Embryonic facial prominence (tissue), 1 donor: ENCODE data around the gene PHIP.

Experiments used
- DNase-seq: peaks from one replicate; pipeline ENCODE4 v3.0.0-alpha.2; 2016; ENCODE audit errors: extremely low spot score

PHIP gene

DNA sequence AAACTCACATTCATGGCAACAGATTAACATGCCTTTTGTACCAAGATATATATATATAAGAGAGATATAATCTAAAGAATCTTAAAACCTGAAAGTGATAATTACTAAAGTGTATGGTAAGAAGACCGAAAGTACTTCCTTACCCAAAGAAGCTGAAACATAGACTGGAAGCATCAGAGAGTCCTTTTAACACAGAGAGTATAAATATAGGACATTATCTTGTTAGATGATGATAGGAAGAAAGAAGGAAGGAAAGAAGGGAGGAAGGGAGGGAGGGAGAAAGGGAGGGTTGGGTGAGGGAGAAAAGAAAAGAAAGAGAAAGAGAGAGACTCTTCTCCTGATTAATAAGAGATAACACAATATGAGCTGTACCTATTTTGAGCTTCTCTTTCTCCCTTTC is 68.2 kb downstream of the PHIP start:
- DNase-seq = no peak

DNA sequence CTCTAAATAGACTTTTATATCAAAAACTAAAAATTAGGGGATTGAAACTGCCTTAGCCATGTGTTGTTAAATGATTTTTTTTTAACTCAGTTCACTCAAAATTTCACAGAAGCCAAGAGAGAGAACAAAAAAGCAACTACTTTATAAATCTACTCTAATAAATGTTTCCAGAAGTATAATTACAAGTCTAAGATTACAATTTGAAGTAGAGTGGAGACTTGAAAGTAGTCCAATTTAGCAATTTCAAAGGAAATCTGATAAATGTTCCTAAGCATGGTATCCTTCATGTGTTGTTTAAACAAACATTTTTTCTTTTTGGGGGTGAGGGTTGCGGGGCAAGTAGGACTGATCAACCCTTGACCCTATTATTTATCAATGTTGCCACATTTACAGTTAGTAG is 72.6 kb downstream of the PHIP start:
- DNase-seq = no peak

DNA sequence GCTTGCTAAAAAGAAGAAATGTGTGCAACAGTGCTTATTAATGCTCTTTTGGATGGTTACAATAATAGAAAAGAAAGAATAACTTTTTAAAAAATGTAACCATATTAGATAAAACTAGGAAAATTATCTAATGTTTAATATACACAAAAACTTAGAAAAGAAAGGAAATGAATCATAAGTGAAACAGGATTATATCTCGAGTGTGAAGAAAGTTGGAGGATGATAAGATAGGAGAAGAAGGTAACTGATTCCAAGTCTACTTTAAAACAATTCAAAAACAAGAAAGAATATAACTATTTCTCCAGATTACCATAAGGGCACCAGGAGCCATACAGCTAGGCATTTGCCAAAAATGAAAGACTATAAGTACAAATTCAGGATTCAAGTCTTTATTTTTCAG is 73.0 kb downstream of the PHIP start:
- no peak for DNase-seq

DNA sequence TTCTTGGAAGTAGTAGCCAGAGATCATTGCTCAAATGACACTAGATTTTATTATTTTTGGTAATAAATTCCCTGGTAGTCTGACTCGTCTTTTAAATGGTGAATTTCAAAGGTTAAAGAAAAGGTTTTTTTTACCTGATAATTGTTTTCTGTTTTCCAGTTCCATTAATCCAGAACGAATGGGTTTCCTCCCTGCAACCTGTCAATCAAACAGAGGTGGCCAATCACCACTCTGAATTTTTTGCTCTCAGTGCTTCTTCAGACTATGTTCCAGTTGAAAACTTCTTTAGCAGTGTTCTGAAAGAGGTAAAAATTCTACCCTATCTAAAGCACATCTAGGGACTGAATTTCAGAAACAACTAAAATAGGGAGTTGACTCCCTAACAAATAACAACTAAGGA is 73.8 kb downstream of the PHIP start:
- no peak for DNase-seq

DNA sequence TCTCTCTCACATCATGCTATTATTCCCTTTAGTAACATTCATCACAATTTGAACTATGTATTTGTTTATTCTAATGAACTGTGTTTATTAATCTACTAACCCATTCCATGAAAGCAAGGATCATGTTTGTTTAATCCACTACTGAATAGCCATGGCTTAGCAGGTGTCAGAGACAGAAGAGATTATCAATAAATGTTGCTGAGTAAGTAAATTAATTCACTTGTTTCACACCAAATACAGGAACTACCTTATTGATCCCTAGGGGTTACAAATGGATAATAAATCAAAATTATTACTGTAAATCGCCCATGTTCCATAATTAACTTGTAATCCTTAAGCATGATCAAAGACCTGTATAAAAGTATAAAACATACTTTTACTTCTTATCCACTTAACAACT is 76.6 kb downstream of the PHIP start:
- no peak for DNase-seq

DNA sequence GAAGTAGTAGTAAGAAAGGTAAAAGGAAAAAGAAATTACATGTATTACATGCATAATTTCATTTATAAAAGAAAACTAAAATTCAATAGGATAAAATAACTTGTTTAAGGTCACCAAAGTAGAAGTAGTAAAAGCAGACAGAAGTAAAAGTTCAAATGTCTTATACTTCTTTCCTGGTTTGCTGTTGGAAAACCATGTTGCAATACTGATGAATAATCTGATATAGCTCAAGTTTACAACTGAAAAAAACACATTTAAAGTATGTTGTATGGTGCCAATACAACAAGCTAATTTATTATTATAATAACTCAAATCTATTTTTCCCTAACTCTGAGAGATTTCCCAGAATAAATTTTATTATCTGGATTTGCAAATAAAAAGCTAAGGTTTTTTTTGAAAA is 78.3 kb downstream of the PHIP start:
- no peak for DNase-seq

DNA sequence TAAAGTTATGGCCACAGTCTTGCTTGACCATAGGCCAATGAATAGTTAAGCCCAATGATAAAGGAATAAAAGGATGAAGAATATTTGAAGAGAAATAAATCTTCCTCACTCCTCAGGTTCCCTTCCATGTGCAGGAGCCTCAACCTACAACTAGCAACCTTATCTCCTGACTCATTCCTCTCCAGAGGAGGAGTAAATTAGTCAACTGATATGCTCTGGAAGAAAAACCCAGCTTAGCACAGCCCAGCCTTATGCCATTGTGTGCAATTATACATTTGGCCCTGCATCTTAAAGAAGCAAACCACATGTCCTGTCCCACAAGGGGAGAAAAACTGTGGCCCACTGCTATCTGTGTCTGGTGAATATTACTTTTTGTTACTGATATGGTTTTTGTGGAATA is 82.1 kb downstream of the PHIP start:
- DNase-seq = no peak

DNA sequence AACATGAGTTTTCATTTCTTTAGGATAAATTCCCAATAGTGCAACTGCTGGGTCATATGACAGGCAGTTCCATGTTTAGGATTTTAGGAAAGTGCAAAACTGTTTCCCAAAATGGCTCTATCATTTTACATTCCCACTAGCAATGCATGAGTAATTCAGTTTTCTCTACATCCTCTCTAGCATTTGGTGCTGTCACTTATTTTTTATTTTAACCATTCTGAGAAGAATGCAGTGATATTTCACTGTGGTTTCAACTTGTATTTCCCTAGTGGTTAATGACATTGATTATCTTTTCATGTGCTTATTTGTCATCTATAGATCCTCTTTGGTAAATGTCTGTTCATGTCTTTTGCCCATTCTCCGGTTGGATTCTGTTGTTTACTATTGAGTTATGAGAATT is 82.7 kb downstream of the PHIP start:
- no peak for DNase-seq

DNA sequence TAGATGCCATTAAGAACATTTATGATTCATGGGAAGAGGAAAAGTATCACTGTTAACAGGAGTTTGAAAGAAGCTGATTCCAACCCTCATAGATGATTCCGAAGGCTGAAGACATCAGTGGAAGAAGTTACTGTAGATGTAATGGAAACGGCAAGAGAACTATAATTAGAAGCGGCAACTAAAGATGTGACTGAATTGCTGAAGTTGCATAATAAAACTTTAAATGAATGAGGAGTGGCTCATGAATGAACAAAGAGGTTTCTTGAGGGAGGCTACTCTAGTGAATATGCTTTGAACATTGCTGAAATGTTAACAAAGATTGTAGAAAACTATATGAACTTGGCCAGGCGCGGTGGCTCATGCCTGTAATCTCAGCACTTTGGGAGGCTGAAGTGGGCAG is 84.1 kb downstream of the PHIP start:
- no peak for DNase-seq

DNA sequence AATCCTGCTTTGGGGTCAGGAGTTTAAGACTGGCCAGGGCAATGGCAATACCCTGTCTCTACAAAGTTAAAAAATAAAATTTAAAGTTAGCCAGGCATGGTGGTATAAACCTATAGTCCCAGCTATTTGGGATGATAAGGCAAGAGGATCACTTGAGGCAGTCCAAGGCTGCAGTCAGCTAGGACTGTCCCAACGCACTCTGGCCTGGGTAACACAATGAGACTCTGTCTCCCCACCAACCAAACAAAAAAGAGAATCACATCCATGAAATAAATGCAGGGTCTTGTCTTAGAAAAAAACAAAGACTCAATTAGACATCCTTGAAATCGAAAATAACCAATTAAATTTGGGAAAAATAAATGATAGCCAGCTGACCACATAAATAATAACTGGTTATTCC is 88.9 kb downstream of the PHIP start:
- no peak for DNase-seq

DNA sequence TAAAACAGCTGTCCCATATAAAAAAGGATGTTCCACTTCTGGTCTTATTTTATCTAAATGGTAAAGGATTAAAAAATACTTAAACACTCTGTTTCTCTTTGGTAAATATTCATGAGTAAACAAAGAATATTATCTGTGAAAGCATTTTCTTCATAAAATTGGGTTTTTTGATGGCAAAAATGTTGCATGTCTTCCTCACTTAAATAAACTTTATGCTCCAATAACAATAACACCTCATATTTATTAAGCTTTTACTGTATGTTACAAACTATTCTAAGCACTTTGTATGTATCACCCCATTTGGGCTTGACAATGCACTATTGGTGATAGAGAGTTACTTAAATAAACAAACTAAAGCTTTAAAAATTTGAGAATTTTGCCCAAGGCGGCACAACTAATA is 91.9 kb downstream of the PHIP start:
- DNase-seq = no peak

DNA sequence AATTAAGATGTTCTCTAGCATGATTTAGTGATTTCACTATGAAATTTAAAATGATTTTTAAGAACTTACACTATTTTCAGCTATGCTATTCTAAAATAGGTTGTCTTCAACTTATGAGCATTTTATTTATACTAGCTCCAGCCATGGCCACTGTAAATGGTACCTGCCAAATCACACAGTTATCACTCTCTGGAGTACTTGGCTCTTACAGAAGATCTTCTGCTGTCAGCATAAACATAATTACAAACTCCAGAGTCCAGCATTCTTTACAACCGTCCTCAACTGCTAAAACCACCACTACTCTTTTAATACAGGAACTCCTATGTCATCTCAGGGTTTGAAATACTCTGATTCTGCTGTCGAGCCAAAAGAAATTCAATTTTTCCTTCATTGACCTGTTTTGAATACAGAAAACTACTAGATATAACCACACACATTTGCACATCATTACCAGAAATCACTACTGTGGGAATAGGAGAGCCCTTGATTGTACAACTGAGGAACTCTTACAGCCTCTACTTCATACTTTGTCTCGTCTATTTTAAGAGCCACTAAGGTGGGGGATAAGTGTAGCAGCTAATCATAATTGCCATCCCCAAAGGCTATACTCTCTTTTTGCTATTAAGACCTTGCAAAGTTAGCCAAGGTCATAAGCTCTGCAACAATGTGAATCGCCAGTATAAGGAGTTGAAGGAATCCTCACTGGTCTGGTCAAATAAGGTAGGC is 93.7 kb downstream of the PHIP start:
- no peak for DNase-seq

DNA sequence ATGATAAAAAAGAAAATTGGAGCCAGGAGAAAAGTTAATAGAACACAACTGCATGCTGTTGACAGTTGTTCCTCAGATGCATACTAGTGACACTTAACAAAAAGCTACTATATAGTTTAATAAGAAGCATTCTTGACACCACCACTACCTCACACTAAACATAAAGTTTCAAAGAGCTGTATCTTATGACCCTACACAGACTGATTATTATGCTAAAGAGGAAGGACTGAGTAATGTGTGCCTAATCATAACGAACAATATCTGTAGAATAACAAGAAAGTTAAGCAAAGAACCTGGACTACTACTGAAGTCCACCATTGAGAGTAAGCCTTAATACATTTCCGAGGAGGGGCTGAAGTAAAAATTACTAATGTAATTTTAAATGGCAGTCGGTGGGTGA is 110.9 kb downstream of the PHIP start:
- DNase-seq = no peak

DNA sequence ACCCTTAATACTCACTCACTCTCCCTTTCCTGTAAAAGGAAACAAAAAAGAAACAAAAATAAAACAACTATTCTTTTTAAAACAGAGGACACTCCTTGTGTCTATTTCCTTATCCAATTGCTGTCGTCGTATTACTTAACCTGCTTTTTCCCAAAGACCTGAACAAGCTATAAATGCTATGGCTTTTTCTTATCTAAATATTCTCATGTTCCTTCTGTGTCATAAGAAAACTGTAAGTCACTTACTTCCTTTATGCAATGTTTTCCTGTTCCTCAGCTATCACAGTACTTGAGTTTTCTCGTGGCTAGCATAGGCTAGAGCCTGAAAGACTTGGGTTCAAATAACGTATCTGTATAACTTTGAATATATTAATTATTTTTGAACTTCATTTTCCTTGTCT is 111.5 kb downstream of the PHIP start:
- DNase-seq = no peak

DNA sequence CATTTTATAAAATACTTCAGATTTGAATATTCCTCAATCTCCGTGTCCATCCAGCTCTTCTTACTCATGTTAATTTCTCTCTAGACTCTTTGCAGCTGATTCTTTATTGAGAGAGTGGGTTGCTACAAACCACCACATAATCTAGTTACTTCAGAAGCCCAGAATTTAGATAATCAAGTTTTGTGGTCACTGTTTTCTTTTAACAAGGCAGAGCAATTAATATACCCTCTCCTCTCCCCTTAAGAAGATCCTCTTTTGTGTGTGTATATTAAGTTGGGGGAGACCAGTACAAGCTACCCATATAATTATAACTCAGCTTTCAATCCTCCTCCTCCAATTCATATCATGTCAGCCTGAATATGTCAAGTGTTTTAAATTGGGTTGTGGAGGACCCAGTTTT is 115.6 kb downstream of the PHIP start:
- no peak for DNase-seq

DNA sequence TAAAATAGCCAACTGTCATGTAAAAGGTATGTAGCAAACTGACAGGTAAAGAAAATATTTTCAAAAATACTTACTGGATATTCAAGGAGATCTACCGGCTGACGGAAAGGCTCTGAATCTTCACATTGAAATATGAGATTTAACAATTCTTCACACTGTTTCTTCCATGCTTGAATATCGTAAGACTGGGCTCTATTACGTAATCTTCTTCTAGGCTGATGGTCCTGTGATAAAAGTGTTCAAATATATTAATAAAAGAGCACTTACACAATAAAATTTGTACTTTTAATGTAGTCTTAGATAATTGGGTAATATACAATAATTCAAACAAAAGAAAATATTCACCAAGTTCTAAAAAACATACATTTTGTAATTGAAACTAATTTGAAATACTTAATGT is 123.3 kb downstream of the PHIP start:
- DNase-seq = no peak

DNA sequence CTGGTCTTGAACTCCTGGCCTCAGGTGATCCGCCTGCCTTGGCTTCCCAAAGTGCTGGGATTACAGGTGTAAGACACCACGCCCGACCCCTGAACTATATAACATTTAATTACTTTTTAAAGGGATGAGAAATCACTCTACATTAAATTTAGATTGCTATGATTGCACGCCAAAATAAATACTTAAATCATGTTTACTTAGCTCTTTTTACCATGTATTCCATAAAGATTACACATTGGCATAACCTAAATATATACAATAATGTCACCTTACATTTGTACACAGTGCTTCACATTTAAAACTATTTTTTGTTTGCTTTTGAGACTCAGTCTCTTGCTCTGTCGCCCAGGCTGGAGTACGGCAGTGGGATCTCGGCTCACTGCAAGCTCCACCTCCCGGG is 124.3 kb downstream of the PHIP start:
- DNase-seq = no peak

DNA sequence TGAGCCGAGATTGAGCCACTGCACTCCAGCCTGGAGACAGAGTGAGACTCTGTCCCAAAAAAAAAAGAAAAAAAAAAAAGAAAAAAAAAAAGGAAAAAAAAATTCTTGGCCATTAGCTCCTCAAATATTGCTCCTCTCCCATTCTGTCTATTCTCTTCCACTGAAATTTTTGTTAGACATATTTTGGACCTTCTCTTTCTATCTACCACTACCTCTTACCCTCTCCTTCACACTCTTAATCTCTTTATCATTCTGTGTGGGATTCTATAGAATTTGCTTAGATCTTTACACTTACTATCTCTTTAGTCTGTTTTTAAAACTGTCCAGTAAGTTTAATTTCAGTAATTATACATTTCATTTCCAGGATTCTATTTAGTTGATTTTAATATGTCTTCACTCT is 125.7 kb downstream of the PHIP start:
- DNase-seq = no peak

DNA sequence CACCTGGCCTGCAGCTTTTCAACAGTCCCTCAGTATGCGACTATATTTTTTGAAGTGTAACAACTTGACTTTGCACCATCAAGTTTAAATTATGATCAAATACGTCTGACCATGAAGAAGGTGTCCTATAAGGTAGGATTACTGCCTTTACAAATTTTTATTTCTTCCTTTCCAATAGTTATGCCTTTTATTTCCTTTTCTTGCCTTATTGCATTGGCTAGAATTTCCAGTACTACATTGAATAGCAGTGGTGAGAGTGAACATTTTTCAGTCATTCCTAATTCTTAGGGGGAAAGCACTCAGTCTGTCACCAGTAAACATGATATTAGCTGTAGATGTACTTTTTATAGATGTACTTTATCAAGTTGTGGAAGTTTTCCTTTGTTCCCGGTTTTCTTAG is 129.3 kb downstream of the PHIP start:
- no peak for DNase-seq

DNA sequence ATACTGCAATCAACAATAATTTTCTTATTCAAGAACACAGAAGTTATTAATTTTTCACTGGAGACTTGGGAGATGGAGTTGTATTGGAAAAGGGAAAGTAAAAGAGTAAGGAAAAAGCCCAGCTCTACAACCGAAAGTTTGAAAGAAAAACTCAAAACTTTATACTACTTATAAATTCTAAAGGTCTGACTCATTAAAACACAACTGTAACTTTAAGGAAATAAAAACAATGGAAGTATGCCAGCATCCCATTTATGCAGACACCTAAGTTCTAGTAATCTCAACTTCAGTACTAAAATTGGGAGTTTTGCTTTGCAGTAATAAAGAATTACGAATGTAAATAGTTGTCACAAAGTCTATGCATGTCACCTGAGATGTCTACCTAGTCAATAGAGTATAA is 130.1 kb downstream of the PHIP start:
- no peak for DNase-seq

DNA sequence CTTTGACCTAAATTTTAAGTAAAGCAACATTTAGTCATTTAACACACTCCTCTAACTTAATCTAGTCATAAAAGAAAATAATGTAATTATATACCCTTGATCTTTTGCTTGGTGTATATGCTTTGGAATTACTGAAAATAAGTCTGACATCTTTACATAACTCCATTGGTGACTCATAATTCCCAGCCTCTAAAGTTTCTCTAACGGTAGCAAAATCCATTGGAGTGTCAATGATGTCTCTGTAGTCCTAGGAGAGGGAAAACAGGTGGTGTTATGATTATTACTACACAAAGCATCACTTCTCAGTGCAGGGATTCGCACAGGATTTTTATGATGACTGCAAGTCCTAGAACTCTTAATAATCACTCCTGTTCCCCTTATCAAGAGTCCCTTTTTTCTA is 130.5 kb downstream of the PHIP start:
- no peak for DNase-seq

DNA sequence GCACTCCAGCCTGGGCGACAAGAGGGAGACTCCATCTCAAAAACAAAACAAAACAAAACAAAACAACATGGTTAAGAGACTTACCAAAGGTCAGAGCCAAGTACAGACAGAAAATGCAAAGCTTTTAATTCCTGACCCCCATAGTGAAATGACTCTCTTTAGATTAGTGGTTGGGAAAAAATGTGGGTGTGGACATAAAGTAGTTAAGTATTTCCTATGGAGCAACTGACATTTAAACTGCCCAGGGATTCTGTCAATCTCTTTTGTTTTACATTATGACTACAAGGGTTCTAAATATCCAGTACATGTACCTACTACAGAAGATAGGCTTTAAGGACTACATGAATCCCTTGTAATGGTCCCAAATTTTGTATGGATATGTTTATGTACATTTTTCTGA is 135.6 kb downstream of the PHIP start:
- DNase-seq = no peak

DNA sequence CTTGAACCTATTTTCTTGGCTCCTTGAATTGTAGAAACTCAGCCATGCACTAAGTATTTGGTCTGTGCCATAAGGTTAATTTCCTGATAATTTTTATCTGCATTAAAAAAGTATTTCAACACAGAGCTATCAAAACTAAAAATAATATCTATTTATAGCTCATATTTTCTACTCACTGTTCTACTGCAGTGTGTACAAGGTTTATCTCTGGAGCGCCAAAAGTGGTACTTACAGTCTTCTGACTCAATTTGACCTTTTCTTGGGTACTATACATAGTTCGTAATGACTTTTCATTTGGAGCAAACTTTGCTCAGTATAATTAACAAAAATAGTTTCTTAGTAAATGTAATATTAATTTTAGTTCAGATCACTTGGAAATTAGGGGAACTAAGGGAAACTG is 141.5 kb downstream of the PHIP start:
- DNase-seq = no peak

DNA sequence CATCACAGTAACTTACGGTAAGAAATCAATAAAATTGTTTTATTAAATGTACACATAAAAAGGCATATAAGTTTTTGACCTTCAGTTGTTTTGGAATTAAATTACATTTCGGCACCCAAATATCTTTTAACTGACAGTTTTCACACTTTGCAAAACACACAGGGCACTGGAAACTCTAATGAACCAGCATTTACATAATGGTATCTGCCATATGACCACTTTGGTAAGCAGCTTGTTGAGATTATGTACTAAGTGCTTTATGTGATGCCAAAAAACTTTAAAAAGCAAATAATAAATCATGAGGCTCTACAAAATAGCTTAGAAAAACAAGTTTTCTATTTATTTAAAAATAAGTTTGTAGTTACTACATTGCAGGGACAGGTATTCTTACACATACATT is 142.5 kb downstream of the PHIP start:
- no peak for DNase-seq

DNA sequence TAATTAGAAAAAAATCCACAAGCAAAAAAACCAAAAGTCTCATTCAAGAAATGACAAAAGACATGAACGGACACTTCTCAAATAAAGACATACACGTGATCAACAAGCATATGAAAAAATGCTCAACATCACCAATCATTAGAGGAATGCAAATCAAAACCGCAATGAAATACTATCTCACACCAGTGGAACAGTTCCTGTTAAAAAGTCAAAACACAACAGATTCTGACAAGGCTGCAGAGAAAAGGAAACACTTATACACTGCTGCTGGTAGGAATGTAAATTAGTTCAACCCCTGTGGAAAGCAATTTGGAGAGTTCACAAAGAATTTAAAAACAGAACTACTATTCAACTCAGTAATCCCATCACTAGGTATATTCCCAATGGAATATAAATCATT is 152.7 kb downstream of the PHIP start:
- DNase-seq = no peak
